HepG2 (cell line): ENCODE results near the gene CAPRIN2. TPM values are rescaled to one million over a fixed set of nuclear protein-coding genes. Genes with fewer than 3 reads are reported as not detected.

Experiments used
- ATAC-seq: fragments of 200-7000 bp; cut with Tn5 transposase; 3 replicates; pipeline ENCODE4 v1.9.1; 2020; ENCODE audit warnings: mild to moderate bottlenecking, moderate library complexity
- BruUV-seq: library from RNA; stranded (reverse); fragments of 400-500 nt; replicated peaks from 2 replicates; lab custom pipeline; 2021; lab: Mats Ljungman, UMichigan
- CTCF ChIA-PET: fragments of 300-600 bp; formaldehyde crosslinking; extraction: SDS; loops from one replicate; lab custom pipeline; 2021; ENCODE audit warnings: low total read pairs, inconsistent platforms, low intra/inter-chr PET ratio; lab: Yijun Ruan, JAX
- POLR2A ChIA-PET: fragments of 350-600 bp; sonication (Branson Sonifier 250); formaldehyde crosslinking; loops from one replicate; lab custom pipeline; 2020; ENCODE audit warnings: antibody characterized with exemption, inconsistent platforms; lab: Yijun Ruan, JAX
- DNase-seq: peaks from one replicate; pipeline ENCODE4 v3.0.0-alpha.2; 2015; ENCODE audit warnings: low spot score
- FAIRE-seq: peaks from 3 replicates; lab custom pipeline; 2011; peaks lifted over from hg19 to GRCh38; lab: Jason Lieb, UNC
- H2AFZ ChIP-seq: one replicate; pipeline ENCODE4 v1.6.1; 2011; ENCODE audit warnings: low read length, inconsistent platforms
- H3K27ac ChIP-seq: fragments of 300-600 bp; 3 replicates; pipeline ENCODE4 v1.8.0; 2011; ENCODE audit warnings: mixed run types, mild to moderate bottlenecking, mixed read lengths, low read length, inconsistent platforms; ENCODE audit not compliant: insufficient read depth; ENCODE audit errors: extremely low read length
- H3K27me3 ChIP-seq, 2 experiments: fragments of 200-600 bp in 1 of 2; 2 replicates in 1 of 2; 3 replicates in 1 of 2; pipeline versions ENCODE4 v1.6.0 to v1.8.0; 2011; ENCODE audit warnings: low read length in 2 of 2, mild to moderate bottlenecking in 2 of 2, moderate library complexity in 2 of 2, inconsistent platforms in 1 of 2; ENCODE audit not compliant: insufficient read depth in 2 of 2, control insufficient read depth in 1 of 2
- H3K36me3 ChIP-seq, 2 experiments: fragments of 200-600 bp in 1 of 2; replicated peaks in 1 of 2; 2 replicates in 1 of 2; 3 replicates in 1 of 2; pipeline versions ENCODE4 v1.5.1 to v1.8.0; 2011; ENCODE audit warnings: low read length in 2 of 2, inconsistent platforms in 1 of 2; ENCODE audit not compliant: insufficient read depth in 2 of 2, control insufficient read depth in 1 of 2
- H3K4me1 ChIP-seq: 2 replicates; pipeline ENCODE4 v1.5.1; 2012; ENCODE audit warnings: low read length, inconsistent platforms; ENCODE audit not compliant: insufficient read depth
- H3K4me2 ChIP-seq: 2 replicates; pipeline ENCODE4 v1.6.0; 2011; ENCODE audit warnings: low read depth, low read length, inconsistent platforms
- H3K4me3 ChIP-seq, 3 experiments: fragments of 200-600 bp in 1 of 3; sonication (generic), shearing (Covaris generic) in 1 of 3; replicated peaks in 1 of 3; 2 replicates each; pipeline ENCODE4 v1.5.1; 2011 to 2016; ENCODE audit warnings: low read length in 3 of 3, inconsistent platforms in 2 of 3, low read depth in 2 of 3, mild to moderate bottlenecking in 2 of 3, control low read depth in 1 of 3, mixed read lengths in 1 of 3; ENCODE audit not compliant: insufficient read depth in 1 of 3
- H3K79me2 ChIP-seq: one replicate; pipeline ENCODE4 v1.6.1; 2011; ENCODE audit warnings: low read length, inconsistent platforms; ENCODE audit not compliant: insufficient read depth
- H3K9ac ChIP-seq: 2 replicates; pipeline ENCODE4 v1.6.0; 2011; ENCODE audit warnings: mild to moderate bottlenecking, low read depth, low read length, inconsistent platforms; ENCODE audit not compliant: insufficient read depth
- H3K9me3 ChIP-seq: 2 replicates; pipeline ENCODE4 v1.5.1; 2012; ENCODE audit warnings: mild to moderate bottlenecking, low read length
- H4K20me1 ChIP-seq: 2 replicates; pipeline ENCODE4 v1.6.0; 2011; ENCODE audit warnings: inconsistent platforms, mild to moderate bottlenecking, low read length, moderate library complexity; ENCODE audit not compliant: insufficient read depth
- AGO2 ChIP-seq: fragments of 200-400 bp; formaldehyde crosslinking; optimal IDR thresholded peaks from 2 replicates; pipeline ENCODE3; 2017; ENCODE audit warnings: mild to moderate bottlenecking, low read depth, low read length, moderate library complexity
- MIER3 ChIP-seq: IDR thresholded peaks from 2 replicates; pipeline ENCODE4 v1.6.1; 2016; ENCODE audit warnings: missing compliant biosample characterization, borderline replicate concordance
- NPAS2 ChIP-seq: sonication (generic); formaldehyde crosslinking; IDR thresholded peaks from 2 replicates; pipeline ENCODE4 v1.8.0; 2022; ENCODE audit warnings: mild to moderate bottlenecking, missing genetic modification reagents, borderline replicate concordance
- POLR2AphosphoS2 ChIP-seq: IDR thresholded peaks from 2 replicates; pipeline ENCODE4 v1.6.1; 2011; ENCODE audit warnings: low read depth, low read length, improper control_type of control experiment
- SRF ChIP-seq: IDR thresholded peaks from 2 replicates; pipeline ENCODE4 v1.6.1; 2011; ENCODE audit warnings: mild to moderate bottlenecking, low read depth, low read length, moderate library complexity
- YEATS4 ChIP-seq: sonication (generic); formaldehyde crosslinking; IDR thresholded peaks from 2 replicates; pipeline ENCODE4 v1.4.0; 2020; ENCODE audit warnings: missing genetic modification reagents, borderline replicate concordance
- ZNF546 ChIP-seq: sonication (generic); formaldehyde crosslinking; conservative IDR thresholded peaks from 2 replicates; pipeline ENCODE4 v1.8.1; 2023; ENCODE audit warnings: mild to moderate bottlenecking, missing genetic modification reagents
- WGBS: methylation state at CpG from one replicate; pipeline ENCODE4 v1.1.6; 2017; ENCODE audit warnings: low lambda C conversion rate; 5-methylcytosine and 5-hydroxymethylcytosine counted together
- in situ Hi-C: cut with HindIII; loops from 2 replicates; pipeline ENCODE4 v1.10.0; 2017; ENCODE audit warnings: low pct_unique_long_range_greater_than_20kb; ENCODE audit not compliant: extremely low pct_ligation_motif_present
- intact Hi-C: fragments of 100-400 bp; cut with micrococcal nuclease; formaldehyde crosslinking; loops from one replicate; pipeline ENCODE4 v1.10.0; 2022; ENCODE audit not compliant: unreplicated experiment
- polyA plus RNA-seq, 8 experiments: library from polyadenylated mRNA; depleted of rRNA in 3 of 8; stranded (reverse) in 7 of 8; unstranded in 1 of 8; fragments of >200 nt; fragmentation: Illumina TruSeq in 4 of 8; extraction: Trizol in 4 of 8; gene quantifications; 2 replicates each; pipeline versions ENCODE4 v1.2.1 to v1.2.3, GENCODE V29; 2011 to 2016; ENCODE audit warnings: low read depth in 4 of 8, missing spikeins in 1 of 8, mixed read lengths in 1 of 8; ENCODE audit not compliant: insufficient read depth in 1 of 8
- total RNA-seq, 5 experiments: library from RNA; depleted of rRNA; stranded (reverse); fragments of >200 nt; fragmentation: Illumina TruSeq; extraction: Trizol; gene quantifications; 2 replicates each; pipeline ENCODE4 v1.2.3, GENCODE V29; 2016; ENCODE audit warnings: low read depth in 1 of 5
- TF ChIP-seq, protein P1 (sequence below): sonication (generic); formaldehyde crosslinking; IDR thresholded peaks from 2 replicates; pipeline ENCODE4 v1.4.0; 2020; ENCODE audit warnings: missing genetic modification reagents
- TF ChIP-seq, protein P2 (sequence below): sonication (generic); formaldehyde crosslinking; IDR thresholded peaks from 2 replicates; pipeline ENCODE4 v1.5.1; 2020; ENCODE audit warnings: mild to moderate bottlenecking, moderate library complexity, missing genetic modification reagents
- TF ChIP-seq, protein P3 (sequence below): sonication (generic); formaldehyde crosslinking; IDR thresholded peaks from 2 replicates; pipeline ENCODE4 v1.4.0; 2020; ENCODE audit warnings: missing genetic modification reagents

The CAPRIN2 gene
- total and polyA plus RNA-seq, 2 of the 13 experiments (the other 11 are each of a cell fraction or from before 2014, with no cell fraction given), result 21.7 to 30.6 TPM

GRCh38 chr12:30755395-30755762 lies 628 bp upstream of the CAPRIN2 start (continued):
- TF ChIP-seq, protein P1, sequence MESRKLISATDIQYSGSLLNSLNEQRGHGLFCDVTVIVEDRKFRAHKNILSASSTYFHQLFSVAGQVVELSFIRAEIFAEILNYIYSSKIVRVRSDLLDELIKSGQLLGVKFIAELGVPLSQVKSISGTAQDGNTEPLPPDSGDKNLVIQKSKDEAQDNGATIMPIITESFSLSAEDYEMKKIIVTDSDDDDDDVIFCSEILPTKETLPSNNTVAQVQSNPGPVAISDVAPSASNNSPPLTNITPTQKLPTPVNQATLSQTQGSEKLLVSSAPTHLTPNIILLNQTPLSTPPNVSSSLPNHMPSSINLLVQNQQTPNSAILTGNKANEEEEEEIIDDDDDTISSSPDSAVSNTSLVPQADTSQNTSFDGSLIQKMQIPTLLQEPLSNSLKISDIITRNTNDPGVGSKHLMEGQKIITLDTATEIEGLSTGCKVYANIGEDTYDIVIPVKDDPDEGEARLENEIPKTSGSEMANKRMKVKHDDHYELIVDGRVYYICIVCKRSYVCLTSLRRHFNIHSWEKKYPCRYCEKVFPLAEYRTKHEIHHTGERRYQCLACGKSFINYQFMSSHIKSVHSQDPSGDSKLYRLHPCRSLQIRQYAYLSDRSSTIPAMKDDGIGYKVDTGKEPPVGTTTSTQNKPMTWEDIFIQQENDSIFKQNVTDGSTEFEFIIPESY (CRISPR knock-in tag), result no peak
- TF ChIP-seq SRF (no peak), MIER3 (peak; percentile 4; the same call in 1 of the 2 replicates), POLR2AphosphoS2 (no peak)

GRCh38 chr12:30754383-30754749 lies 385 bp downstream of the CAPRIN2 start:
- intact Hi-C loops, result loop anchor here (2.0 kb wide), 3 partner anchors 22 to 52 kb away; no protein-coding TSS in a partner anchor

More at GRCh38 chr12:30754383-30754749, 385 bp downstream of the CAPRIN2 start:
- Histone ChIP-seq H3K4me2 (peak overlapping the region; percentile 96), H2AFZ (peak overlapping the region; percentile 77), H3K36me3 (no peaks in the 10 kb centered on the region; a peak in 1 of 5 replicates), H3K4me1 (peaks cover 55% of the 10 kb centered on the region), H4K20me1 (no peaks in the 10 kb centered on the region), H3K27ac (peak overlapping the region; percentile 71), H3K9me3 (no peaks in the 10 kb centered on the region), H3K79me2 (peaks cover 42% of the 10 kb centered on the region), H3K4me3 (peak overlapping the region; percentile 78 to 95 (median 85)), H3K9ac (peak overlapping the region; percentile 71), H3K27me3 (no peaks in the 10 kb centered on the region; a peak in 1 of 5 replicates)
- in situ Hi-C loops, result loop anchor here (5.0 kb wide), 1 partner anchor 53 kb away; no protein-coding TSS in a partner anchor
- CTCF ChIA-PET, result no interaction called here
- no TSS peak for BruUV-seq
- WGBS, result 0% methylated on average over 3 of the region's 40 CpGs
- FAIRE-seq (no peak), DNase-seq (no peak)
- TF ChIP-seq, protein P2, sequence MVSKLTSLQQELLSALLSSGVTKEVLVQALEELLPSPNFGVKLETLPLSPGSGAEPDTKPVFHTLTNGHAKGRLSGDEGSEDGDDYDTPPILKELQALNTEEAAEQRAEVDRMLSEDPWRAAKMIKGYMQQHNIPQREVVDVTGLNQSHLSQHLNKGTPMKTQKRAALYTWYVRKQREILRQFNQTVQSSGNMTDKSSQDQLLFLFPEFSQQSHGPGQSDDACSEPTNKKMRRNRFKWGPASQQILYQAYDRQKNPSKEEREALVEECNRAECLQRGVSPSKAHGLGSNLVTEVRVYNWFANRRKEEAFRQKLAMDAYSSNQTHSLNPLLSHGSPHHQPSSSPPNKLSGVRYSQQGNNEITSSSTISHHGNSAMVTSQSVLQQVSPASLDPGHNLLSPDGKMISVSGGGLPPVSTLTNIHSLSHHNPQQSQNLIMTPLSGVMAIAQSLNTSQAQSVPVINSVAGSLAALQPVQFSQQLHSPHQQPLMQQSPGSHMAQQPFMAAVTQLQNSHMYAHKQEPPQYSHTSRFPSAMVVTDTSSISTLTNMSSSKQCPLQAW (CRISPR knock-in tag), result 0 out of 2 replicates have a peak, but pooled peaks have one; percentile 11
- peak; percentile 44 for TF ChIP-seq AGO2
- TF ChIP-seq NPAS2 (CRISPR knock-in tag), result 0 out of 2 replicates have a peak, but pooled peaks have one; percentile 7
- no peak for TF ChIP-seq YEATS4 (CRISPR knock-in tag)
- 0 out of 2 replicates have a peak, but pooled peaks have one; percentile 57 for TF ChIP-seq ZNF546 (CRISPR knock-in tag)
- TF ChIP-seq, protein P3, sequence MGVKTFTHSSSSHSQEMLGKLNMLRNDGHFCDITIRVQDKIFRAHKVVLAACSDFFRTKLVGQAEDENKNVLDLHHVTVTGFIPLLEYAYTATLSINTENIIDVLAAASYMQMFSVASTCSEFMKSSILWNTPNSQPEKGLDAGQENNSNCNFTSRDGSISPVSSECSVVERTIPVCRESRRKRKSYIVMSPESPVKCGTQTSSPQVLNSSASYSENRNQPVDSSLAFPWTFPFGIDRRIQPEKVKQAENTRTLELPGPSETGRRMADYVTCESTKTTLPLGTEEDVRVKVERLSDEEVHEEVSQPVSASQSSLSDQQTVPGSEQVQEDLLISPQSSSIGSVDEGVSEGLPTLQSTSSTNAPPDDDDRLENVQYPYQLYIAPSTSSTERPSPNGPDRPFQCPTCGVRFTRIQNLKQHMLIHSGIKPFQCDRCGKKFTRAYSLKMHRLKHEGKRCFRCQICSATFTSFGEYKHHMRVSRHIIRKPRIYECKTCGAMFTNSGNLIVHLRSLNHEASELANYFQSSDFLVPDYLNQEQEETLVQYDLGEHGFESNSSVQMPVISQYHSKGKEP (CRISPR knock-in tag), result no peak
- TF ChIP-seq, all 625 proteins: peak for 4
- no peak for ATAC-seq
- POLR2A ChIA-PET, result interaction anchor here (1.0 to 3.3 kb wide), 7 partner anchors 9 to 59 kb away, joined by 3 to 19 read pairs (median 5); partner anchors contain the start of gene IPO8
